Measurements from ENCODE around the gene BCCIP. TPM values are rescaled to one million over a fixed set of nuclear protein-coding genes. Genes with fewer than 3 reads are reported as not detected.

BCCIP gene
- 10 to 100 TPM; 31.3 to 62.2 (median 44.4) TPM for total RNA-seq
- polyA plus RNA-seq = 10 to 100 TPM; 72.6 to 81.0 TPM
- long read RNA-seq, donor 1, transcript BCCIP-201 (7 exons, 1,236 nt) = major isoform, 17 of 42 reads
- long read RNA-seq, donor 1, transcript BCCIP-203 (8 exons, 1,433 nt) = minor isoform, 6 of 42 reads
- long read RNA-seq, donor 1, transcript BCCIP-202 (7 exons, 2,337 nt) = minor isoform, 14 of 42 reads
- long read RNA-seq, donor 1, partial matches to known transcripts = 3 of 42 reads
- long read RNA-seq, donor 1, other reads (novel, unspliced or antisense) = 2 of 42 reads
- long read RNA-seq, donor 2, transcript BCCIP-201 (7 exons, 1,236 nt) = major isoform, 47 of 152 reads
- long read RNA-seq, donor 2, transcript BCCIP-202 (7 exons, 2,337 nt) = minor isoform, 41 of 152 reads
- long read RNA-seq, donor 2, transcript BCCIP-203 (8 exons, 1,433 nt) = minor isoform, 46 of 152 reads
- long read RNA-seq, donor 2, partial matches to known transcripts = 8 of 152 reads
- long read RNA-seq, donor 2, other reads (novel, unspliced or antisense) = 10 of 152 reads
- long read RNA-seq, donor 3, transcript BCCIP-202 (7 exons, 2,337 nt) = minor isoform, 16 of 73 reads
- long read RNA-seq, donor 3, transcript BCCIP-201 (7 exons, 1,236 nt) = major isoform, 32 of 73 reads
- long read RNA-seq, donor 3, transcript BCCIP-203 (8 exons, 1,433 nt) = minor isoform, 15 of 73 reads
- long read RNA-seq, donor 3, partial matches to known transcripts = 2 of 73 reads
- long read RNA-seq, donor 3, other reads (novel, unspliced or antisense) = 8 of 73 reads

- H3K27ac ChIP-seq = peak within 1 kb of the TSS; percentile 83 to 97 (median 90)
- intact Hi-C loops (cut with DNase I) = loop anchor here in 1 of 10 donors (5.0 to 10.0 kb wide), 2 partner anchors 78 to 906 kb away; no protein-coding TSS in a partner anchor
- WGBS, 4 donors = 0 to 1% (median 0%) methylated on average over 55 to 74 of the region's 74 CpGs
These were observed at the start of gene BCCIP, which contains the start of gene UROS for GRCh38 chr10:125822878-125823662. Gene BCCIP, plus strand, starts transcription at chr10:125823546. Its CDS starts 12 bp downstream, at chr10:125823558. Gene UROS, minus strand, starts transcription at chr10:125823258. Its CDS starts 6,759 bp downstream, at chr10:125816499.

DNA sequence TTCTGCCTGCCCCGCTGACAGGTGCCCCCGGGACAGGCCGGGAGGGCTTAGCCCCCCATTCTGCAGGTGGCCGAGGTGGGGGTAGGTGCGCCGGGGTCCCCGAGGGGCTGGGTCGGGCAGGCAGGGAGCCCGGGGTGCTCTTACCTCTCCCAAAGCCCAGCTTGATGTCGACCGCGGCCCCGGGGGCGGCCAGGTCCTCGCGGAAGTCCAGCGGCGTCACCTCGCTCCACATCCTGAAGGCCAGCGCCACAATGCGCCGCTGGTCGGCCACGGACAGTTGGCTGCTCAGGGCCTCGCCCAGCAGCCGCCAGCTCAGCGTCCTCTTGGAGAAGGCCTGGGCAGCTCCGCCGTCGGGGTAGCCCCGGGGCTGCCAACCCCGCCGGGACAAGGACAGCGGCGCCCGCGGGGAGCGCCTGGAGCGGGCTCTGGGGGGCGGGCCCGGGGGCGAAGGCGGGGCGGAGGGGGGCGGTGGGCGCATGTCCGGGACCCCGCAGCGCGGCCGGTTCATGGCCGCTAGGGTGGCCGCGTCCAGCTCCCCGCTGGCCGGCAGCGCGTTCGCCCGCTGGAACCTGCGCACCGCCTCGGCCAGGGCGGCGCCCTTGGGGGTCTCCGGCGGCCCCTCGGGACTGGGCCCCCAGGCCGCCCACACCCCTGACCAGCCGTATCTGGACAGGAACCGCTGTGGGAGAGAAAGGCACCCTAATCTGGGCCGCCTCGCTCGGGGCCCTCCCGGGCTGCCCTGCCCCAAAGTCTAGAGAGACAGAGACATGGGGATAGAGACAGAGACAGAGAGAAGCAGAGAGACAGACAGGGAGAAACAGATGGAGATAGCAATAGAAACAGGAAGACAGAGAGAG, 49.4 kb upstream of the BCCIP start:
- 57 to 87% (median 78%) methylated on average over 28 to 75 of the region's 75 CpGs for WGBS, 4 donors
- Histone ChIP-seq H3K27ac (no peak overlapping the region), H3K4me1 (peaks cover 0 to 7% (median 0%) of the 10 kb centered on the region in 12 donors), H3K27me3 (no peaks in the 10 kb centered on the region), H3K9me3 (no peaks in the 10 kb centered on the region), H3K36me3 (no peaks in the 10 kb centered on the region), H3K4me3 (peak overlapping the region in 7 of 12 donors; percentile 15 to 42 (median 37))
- intact Hi-C loops (cut with DNase I) = no loop called here
- DNase-seq = no peak
- ATAC-seq = no peak
- TF ChIP-seq POLR2A (IDR thresholded peaks at IDR 0.05) = no peak
- TF ChIP-seq, protein P1, sequence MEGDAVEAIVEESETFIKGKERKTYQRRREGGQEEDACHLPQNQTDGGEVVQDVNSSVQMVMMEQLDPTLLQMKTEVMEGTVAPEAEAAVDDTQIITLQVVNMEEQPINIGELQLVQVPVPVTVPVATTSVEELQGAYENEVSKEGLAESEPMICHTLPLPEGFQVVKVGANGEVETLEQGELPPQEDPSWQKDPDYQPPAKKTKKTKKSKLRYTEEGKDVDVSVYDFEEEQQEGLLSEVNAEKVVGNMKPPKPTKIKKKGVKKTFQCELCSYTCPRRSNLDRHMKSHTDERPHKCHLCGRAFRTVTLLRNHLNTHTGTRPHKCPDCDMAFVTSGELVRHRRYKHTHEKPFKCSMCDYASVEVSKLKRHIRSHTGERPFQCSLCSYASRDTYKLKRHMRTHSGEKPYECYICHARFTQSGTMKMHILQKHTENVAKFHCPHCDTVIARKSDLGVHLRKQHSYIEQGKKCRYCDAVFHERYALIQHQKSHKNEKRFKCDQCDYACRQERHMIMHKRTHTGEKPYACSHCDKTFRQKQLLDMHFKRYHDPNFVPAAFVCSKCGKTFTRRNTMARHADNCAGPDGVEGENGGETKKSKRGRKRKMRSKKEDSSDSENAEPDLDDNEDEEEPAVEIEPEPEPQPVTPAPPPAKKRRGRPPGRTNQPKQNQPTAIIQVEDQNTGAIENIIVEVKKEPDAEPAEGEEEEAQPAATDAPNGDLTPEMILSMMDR (IDR thresholded peaks at IDR 0.05) = no peak

More at GRCh38 chr10:125822878-125823662, at the start of gene BCCIP, which contains the start of gene UROS:
- no peaks in the 10 kb centered on the region for H3K9me3 ChIP-seq
- peaks cover 6 to 44% (median 32%) of the 10 kb centered on the region in 12 donors for H3K4me1 ChIP-seq
- ATAC-seq (peak; percentile 85 to 96 (median 94)), DNase-seq (peak; percentile 91 to 97 (median 92))
- peaks cover 0 to 29% (median 15%) of the 10 kb centered on the region in 9 donors for H3K36me3 ChIP-seq
- H3K4me3 ChIP-seq = peak within 1 kb of the TSS; percentile 71 to 99 (median 95)
- H3K27me3 ChIP-seq = no peaks in the 10 kb centered on the region
- TF ChIP-seq, protein P1 (IDR thresholded peaks at IDR 0.05) = peak in 2 of 12 donors; percentile 11 to 18
- peak in 1 of 2 donors; percentile 52 for TF ChIP-seq POLR2A (IDR thresholded peaks at IDR 0.05)

GRCh38 chr10:125774581-125775191, 48.7 kb upstream of the BCCIP start:
- Histone ChIP-seq H3K36me3 (no peaks in the 10 kb centered on the region), H3K9me3 (no peaks in the 10 kb centered on the region), H3K27me3 (no peaks in the 10 kb centered on the region), H3K4me1 (no peaks in the 10 kb centered on the region), H3K27ac (no peak overlapping the region), H3K4me3 (no peak overlapping the region)
- DNase-seq (no peak), ATAC-seq (peak in 1 of 4 donors; percentile 6)
- TF ChIP-seq, protein P1 (IDR thresholded peaks at IDR 0.05) = no peak
- no peak for TF ChIP-seq POLR2A (IDR thresholded peaks at IDR 0.05)
- WGBS, 4 donors = 87 to 93% (median 91%) methylated on average over 28 to 32 of the region's 32 CpGs
- intact Hi-C loops (cut with DNase I) = loop anchor here in 1 of 10 donors (1.0 kb wide), 1 partner anchor 29 kb away; no protein-coding TSS in a partner anchor
